Uterus (tissue), 4 donors: Measurements from ENCODE around the gene PER2. TPM values are rescaled to one million over a fixed set of nuclear protein-coding genes. Genes with fewer than 3 reads are reported as not detected.

Experiments used
- DNase-seq, 2 donors: peaks; one replicate each; pipeline ENCODE4 v3.0.0-alpha.2; 2019 to 2020
- H3K27ac ChIP-seq, 2 donors: fragments of 200-600 bp; sonication (generic); 1 replicate in 1 of 2; 2 replicates in 1 of 2; pipeline ENCODE4 v1.5.1; 2016 to 2018
- H3K27me3 ChIP-seq, 2 donors: fragments of 200-600 bp; sonication (generic); one replicate each; pipeline ENCODE4 v1.5.1; 2018 to 2019; ENCODE audit warnings: control low read depth in 1 of 2
- H3K36me3 ChIP-seq, 2 donors: fragments of 200-600 bp; sonication (generic); one replicate each; pipeline ENCODE4 v1.5.1; 2019; ENCODE audit warnings: control low read depth in 1 of 2
- H3K4me1 ChIP-seq, 2 donors: fragments of 200-600 bp; sonication (generic); one replicate each; pipeline ENCODE4 v1.5.1; 2018 to 2019; ENCODE audit warnings: control low read depth in 1 of 2
- H3K4me3 ChIP-seq, 2 donors: fragments of 200-600 bp; sonication (generic); 1 replicate in 1 of 2; 2 replicates in 1 of 2; pipeline ENCODE4 v1.5.1; 2018 to 2019; ENCODE audit warnings: mild to moderate bottlenecking in 1 of 2
- H3K9me3 ChIP-seq, 2 donors: fragments of 200-600 bp; sonication (generic); one replicate each; pipeline ENCODE4 v1.5.1; 2019; ENCODE audit warnings: control low read depth in 1 of 2
- CTCF ChIP-seq, 4 experiments: fragments of 200-600 bp in 2 of 4; fragments of 450-650 bp in 2 of 4; sonication (generic) in 2 of 4; IDR thresholded peaks; one replicate each; pipeline ENCODE4 v1.5.1; 2016 to 2019; ENCODE audit warnings: antibody characterized with exemption in 4 of 4, mild to moderate bottlenecking in 2 of 4, moderate library complexity in 1 of 4
- POLR2A ChIP-seq, 2 donors: fragments of 450-650 bp; IDR thresholded peaks; one replicate each; pipeline ENCODE4 v1.6.1; 2016; ENCODE audit warnings: antibody characterized with exemption in 2 of 2, mild to moderate bottlenecking in 1 of 2, moderate library complexity in 1 of 2
- intact Hi-C: fragments of 100-400 bp; cut with DNase I; formaldehyde crosslinking; loops from one replicate; pipeline ENCODE4 v1.15.1; 2023; ENCODE audit warnings: low total_unique reads
- total RNA-seq, 4 donors: library from RNA; depleted of rRNA in 3 of 4; stranded (reverse); fragments of >200 nt in 3 of 4; gene quantifications; one replicate each; pipeline versions ENCODE4 v1.1.0 to v1.2.4, GENCODE V29; 2014 to 2023
- donor health status: DM: yes; HTN: yes; CAD: no.

The PER2 gene
- total RNA-seq, 4 donors from 2014 or later: 2.9 to 40.9 (median 19.9) TPM

GRCh38 chr2:238220892-238221521, 67.4 kb downstream of the PER2 start:
- peak; percentile 49 to 66 for DNase-seq
- peak overlapping the region; percentile 22 to 25 for H3K4me3 ChIP-seq
- intact Hi-C loops: no loop called here
- no peaks in the 10 kb centered on the region for H3K36me3 ChIP-seq
- TF ChIP-seq POLR2A (IDR thresholded peaks at IDR 0.05): peak; percentile 50 to 69
- TF ChIP-seq CTCF (IDR thresholded peaks at IDR 0.05): peak in 1 of 4 experiments; percentile 5
- no peaks in the 10 kb centered on the region for H3K27me3 ChIP-seq
- no peaks in the 10 kb centered on the region for H3K9me3 ChIP-seq
- peak overlapping the region; percentile 85 to 87 for H3K27ac ChIP-seq
- peaks cover 0 to 4% of the 10 kb centered on the region in 2 donors for H3K4me1 ChIP-seq

GRCh38 chr2:238220274-238220891, 68.0 kb downstream of the PER2 start:
- H3K27ac ChIP-seq: peak overlapping the region; percentile 85 to 87
- peaks cover 0 to 4% of the 10 kb centered on the region in 2 donors for H3K4me1 ChIP-seq
- H3K27me3 ChIP-seq: no peaks in the 10 kb centered on the region
- no peak overlapping the region for H3K4me3 ChIP-seq
- H3K9me3 ChIP-seq: no peaks in the 10 kb centered on the region
- TF ChIP-seq CTCF (IDR thresholded peaks at IDR 0.05) (no peak), POLR2A (IDR thresholded peaks at IDR 0.05) (no peak)
- DNase-seq: no peak
- intact Hi-C loops: no loop called here
- no peaks in the 10 kb centered on the region for H3K36me3 ChIP-seq

- H3K4me1 ChIP-seq: peaks cover 0 to 4% of the 10 kb centered on the region in 2 donors
- no peaks in the 10 kb centered on the region for H3K27me3 ChIP-seq
- H3K27ac ChIP-seq: no peak overlapping the region
- no peaks in the 10 kb centered on the region for H3K9me3 ChIP-seq
- DNase-seq: no peak
- H3K36me3 ChIP-seq: no peaks in the 10 kb centered on the region
- H3K4me3 ChIP-seq: no peak overlapping the region
- TF ChIP-seq POLR2A (IDR thresholded peaks at IDR 0.05) (no peak), CTCF (IDR thresholded peaks at IDR 0.05) (no peak)
- intact Hi-C loops: no loop called here
Measured at GRCh38 chr2:238216651-238217184, 71.7 kb downstream of the PER2 start.

GRCh38 chr2:238207006-238207405, 81.4 kb downstream of the PER2 start:
- DNase-seq: no peak
- no peaks in the 10 kb centered on the region for H3K27me3 ChIP-seq
- H3K27ac ChIP-seq: no peak overlapping the region
- intact Hi-C loops: loop anchor here (10.0 kb wide), 1 partner anchor 58 kb away; no protein-coding TSS in a partner anchor
- TF ChIP-seq POLR2A (IDR thresholded peaks at IDR 0.05) (no peak), CTCF (IDR thresholded peaks at IDR 0.05) (no peak)
- no peaks in the 10 kb centered on the region for H3K36me3 ChIP-seq
- H3K4me1 ChIP-seq: no peaks in the 10 kb centered on the region
- no peak overlapping the region for H3K4me3 ChIP-seq
- no peaks in the 10 kb centered on the region for H3K9me3 ChIP-seq
